NCI-H1694 treated with DMSO at 0.1 percent for 48 hours (cell line): ENCODE data around the gene RSPH4A.
"Not testable (repeated sequence)": the region's sequence is repeated elsewhere in the genome, so short reads cannot be mapped to it uniquely, and the experiment has no call there.

Source experiments
- DNase-seq: peaks from one replicate; lab custom pipeline; 2025; lab: John Stamatoyannopoulos, UW

RSPH4A gene

DNA sequence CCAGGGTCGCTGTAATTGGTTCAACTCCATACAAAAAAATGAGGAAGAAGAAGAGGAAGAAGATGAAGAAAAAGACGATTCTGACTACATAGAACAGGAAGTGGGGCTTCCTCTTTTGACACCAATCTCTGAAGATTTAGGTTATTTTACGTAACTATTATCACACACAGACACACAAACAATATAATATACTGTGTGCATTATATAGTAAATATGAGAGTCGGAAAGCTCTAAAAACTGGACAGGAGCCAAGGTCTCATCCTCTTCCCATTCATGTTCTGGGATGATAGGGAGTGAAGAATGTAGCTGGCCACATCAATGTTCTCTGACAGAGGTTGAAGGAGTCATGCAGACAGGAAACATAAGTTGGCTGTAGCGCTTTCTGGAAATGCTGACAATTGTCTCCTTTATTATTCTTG is 13.3 kb downstream of the RSPH4A start:
- no peak for DNase-seq

- DNase-seq, result no peak
These were observed 15.2 kb downstream of the RSPH4A start for GRCh38 chr6:116631379-116631990.

- DNase-seq, result no peak
These were observed 17.4 kb downstream of the RSPH4A start for GRCh38 chr6:116633685-116634084.

- DNase-seq, result no peak
These were observed 31.9 kb downstream of the RSPH4A start for GRCh38 chr6:116648156-116648555.

DNA sequence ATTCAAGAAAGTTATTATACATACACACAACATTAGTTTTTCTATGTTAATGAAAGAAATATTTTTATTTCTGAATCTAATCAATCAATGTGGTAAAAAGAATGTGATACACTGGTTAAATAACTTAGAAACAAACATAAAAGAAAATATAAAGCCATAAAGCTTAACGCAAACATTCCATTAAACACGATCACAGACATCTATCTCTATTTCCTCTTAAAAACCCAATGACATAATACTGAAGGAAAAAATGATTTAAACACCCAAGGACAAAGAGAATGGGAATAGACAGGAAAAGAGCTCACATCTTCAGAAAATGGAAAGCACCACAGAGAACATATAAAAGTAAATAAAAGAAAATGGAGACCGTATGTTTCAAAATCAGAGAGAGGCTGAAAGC is 32.9 kb downstream of the RSPH4A start:
- DNase-seq, result no peak

GRCh38 chr6:116651916-116652315 is 35.6 kb downstream of the RSPH4A start:
- no peak for DNase-seq

DNA sequence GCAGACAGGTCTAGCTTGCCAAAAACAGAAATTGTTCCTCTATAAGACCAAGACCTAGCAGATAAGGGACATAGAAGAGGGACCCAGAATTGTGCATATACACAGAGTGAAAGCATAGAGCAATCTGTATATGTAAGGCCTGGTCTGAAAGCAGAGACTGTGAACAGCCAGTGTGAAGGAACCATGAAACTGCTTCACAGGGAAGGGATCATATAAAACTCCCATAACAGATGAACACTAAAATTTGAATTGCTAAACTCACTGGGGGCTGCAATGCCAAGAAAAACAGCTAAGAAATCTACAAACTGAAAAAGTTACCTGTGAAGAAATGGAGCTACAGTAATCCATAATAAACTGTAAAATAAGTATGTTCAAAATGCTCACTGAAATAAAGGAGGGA is 45.3 kb downstream of the RSPH4A start:
- no peak for DNase-seq

GRCh38 chr6:116662202-116662601 is 45.9 kb downstream of the RSPH4A start:
- DNase-seq, result no peak

- no peak for DNase-seq
These were observed 47.0 kb downstream of the RSPH4A start for GRCh38 chr6:116663308-116663707.

DNA sequence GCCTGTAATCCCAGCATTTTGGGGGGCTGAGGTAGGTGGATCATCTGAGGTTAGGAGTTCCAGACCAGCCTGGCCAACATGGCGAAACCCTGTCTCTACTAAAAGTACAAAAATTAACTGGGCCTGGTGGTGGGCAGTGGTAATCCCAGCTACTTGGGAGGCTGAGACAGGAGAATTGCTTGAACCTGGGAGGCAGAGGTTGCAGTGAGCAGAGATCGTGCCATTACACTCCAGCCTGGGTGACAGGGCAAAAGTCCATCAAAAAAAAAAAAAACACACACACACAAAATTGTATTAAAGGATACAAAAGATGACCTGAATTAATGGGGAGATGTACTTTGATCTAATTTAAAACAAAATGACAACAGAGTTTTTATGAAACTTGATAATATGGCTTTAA is 47.9 kb downstream of the RSPH4A start:
- not testable (repeated sequence) for DNase-seq

- no peak for DNase-seq
These were observed 49.2 kb downstream of the RSPH4A start for GRCh38 chr6:116665464-116665863.

DNA sequence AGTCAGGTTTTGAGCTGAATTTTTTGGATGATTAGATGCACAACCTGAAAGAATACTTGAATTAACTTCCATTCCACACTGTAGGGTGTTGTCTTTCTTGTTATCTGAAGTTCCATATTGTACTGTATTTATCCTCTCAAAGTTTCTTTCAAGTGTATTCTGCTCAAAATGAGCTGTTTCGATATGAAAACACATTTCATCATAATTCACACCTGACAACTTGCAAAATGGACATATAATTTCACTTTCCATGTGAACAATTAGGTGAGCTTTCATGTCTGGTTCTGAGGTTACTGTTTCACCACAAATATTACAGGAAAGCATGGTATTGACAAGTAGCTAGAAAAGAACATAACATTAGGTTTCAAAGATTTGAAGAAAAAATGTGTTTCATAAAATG is 50.6 kb downstream of the RSPH4A start:
- no peak for DNase-seq

GRCh38 chr6:116667623-116668022 is 51.3 kb downstream of the RSPH4A start:
- no peak for DNase-seq

- no peak for DNase-seq
These were observed 56.0 kb downstream of the RSPH4A start for GRCh38 chr6:116672306-116672705.

DNA sequence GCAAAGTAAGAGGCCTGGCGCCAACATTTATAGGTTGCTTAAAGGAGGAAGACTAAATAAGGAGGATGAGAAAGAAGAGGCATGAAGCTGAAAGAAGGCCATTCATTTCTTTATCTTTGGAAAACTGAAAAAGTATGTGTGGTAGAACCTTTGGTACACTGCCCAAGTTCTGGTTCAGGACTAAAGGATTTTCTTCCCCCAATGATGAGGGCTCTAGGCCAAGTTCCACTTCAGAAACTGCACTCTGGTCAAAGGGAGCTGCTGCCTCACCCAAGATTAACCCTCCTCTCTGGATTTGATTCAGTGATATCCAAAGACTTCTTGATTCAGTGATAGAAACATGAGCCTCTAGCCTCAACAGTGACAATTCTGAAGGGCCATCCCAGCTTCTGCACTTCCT is 59.7 kb downstream of the RSPH4A start:
- DNase-seq, result no peak

DNA sequence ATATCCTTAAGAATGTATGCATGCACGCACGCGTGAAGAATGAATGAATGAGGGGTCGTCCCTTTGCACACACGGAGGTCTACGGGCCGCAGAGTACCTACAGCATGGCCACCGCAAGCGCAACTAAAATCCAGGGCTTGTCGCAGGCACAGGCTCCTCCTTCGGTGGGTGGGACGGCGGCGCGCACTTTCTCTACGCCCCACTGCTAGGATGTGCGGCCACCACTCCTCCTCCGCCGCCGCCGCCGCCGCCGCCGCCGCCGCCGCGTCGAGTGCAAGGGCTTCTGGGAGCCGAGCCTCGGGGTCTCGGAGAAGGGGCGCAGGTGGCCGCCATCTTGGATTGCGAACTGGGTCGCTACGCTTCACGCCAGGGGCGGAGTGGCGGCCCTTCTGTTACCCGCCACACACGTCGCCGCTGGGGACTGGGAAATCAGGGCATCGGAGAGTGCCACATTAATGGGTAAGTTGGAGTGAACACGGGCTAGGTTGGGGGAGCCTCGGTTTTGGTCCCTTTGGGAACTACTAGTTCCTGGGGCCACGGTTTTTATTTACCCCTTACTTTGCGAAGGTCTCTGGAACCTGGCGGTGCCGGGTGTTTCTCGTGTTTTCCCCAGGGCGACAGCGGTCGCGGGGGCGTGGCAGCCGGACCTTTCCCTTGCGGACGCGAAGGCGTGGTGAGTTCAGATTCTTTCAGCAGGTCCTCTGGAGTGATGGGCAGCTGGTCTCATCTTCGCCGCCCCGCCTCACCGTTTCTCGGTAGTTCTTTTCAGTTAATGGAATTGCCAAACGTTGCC is 64.8 kb downstream of the RSPH4A start, which contains the start of gene KPNA5:
Gene KPNA5 (plus strand): TSS at position 332 of the 793 bp plus-strand sequence. CDS start 124 bp downstream, at position 456.
- DNase-seq, result peak; percentile 83

GRCh38 chr6:116682334-116682712 is 66.0 kb downstream of the RSPH4A start:
- no peak for DNase-seq
